WTC11 (cell line): ENCODE results near the gene GRM4. TPM values are rescaled to one million over a fixed set of nuclear protein-coding genes. Genes with fewer than 3 reads are reported as not detected.

Experiments used
- ARID4B ChIP-seq: sonication (generic); formaldehyde crosslinking; IDR thresholded peaks from 2 replicates; pipeline ENCODE4 v1.8.0; 2023; ENCODE audit warnings: missing genetic modification reagents, mild to moderate bottlenecking, borderline replicate concordance
- ETV6 ChIP-seq: sonication (generic); formaldehyde crosslinking; IDR thresholded peaks from 2 replicates; pipeline ENCODE4 v1.8.1; 2022; ENCODE audit warnings: mild to moderate bottlenecking, missing genetic modification reagents
- FOXK1 ChIP-seq: sonication (generic); formaldehyde crosslinking; IDR thresholded peaks from 2 replicates; pipeline ENCODE4 v1.8.0; 2022; ENCODE audit warnings: mild to moderate bottlenecking, moderate library complexity, missing genetic modification reagents
- IRF2 ChIP-seq: sonication (generic); formaldehyde crosslinking; IDR thresholded peaks from 2 replicates; pipeline ENCODE4 v1.8.0; 2022; ENCODE audit warnings: low read depth, missing genetic modification reagents, borderline replicate concordance
- JUN ChIP-seq: sonication (generic); formaldehyde crosslinking; IDR thresholded peaks from 2 replicates; pipeline ENCODE4 v1.8.0; 2023; ENCODE audit warnings: mild to moderate bottlenecking, missing genetic modification reagents
- NR1H2 ChIP-seq: sonication (generic); formaldehyde crosslinking; IDR thresholded peaks from 2 replicates; pipeline ENCODE4 v1.9.0; 2021; ENCODE audit warnings: mild to moderate bottlenecking, moderate library complexity, missing genetic modification reagents
- OVOL2 ChIP-seq: fragments of 250-450 bp; sonication (Bioruptor Pico); IDR thresholded peaks from 2 replicates; pipeline ENCODE4 v1.9.0; 2021; ENCODE audit warnings: mild to moderate bottlenecking, borderline replicate concordance
- SP1 ChIP-seq: sonication (generic); formaldehyde crosslinking; conservative IDR thresholded peaks from 2 replicates; pipeline ENCODE4 v1.8.1; 2022; ENCODE audit warnings: missing genetic modification reagents
- ZNF425 ChIP-seq: fragments of 250-450 bp; sonication (Bioruptor Pico); conservative IDR thresholded peaks from 2 replicates; pipeline ENCODE4 v1.9.0; 2021; ENCODE audit warnings: mild to moderate bottlenecking
- ZNF671 ChIP-seq: fragments of 250-450 bp; sonication (Bioruptor Pico); IDR thresholded peaks from 2 replicates; pipeline ENCODE4 v1.8.0; 2021; ENCODE audit warnings: mild to moderate bottlenecking
- total RNA-seq: library from RNA; stranded (reverse); gene quantifications from 3 replicates; pipeline ENCODE4 v1.2.3, GENCODE V29; 2021
- TF ChIP-seq, protein P1 (sequence below): sonication (generic); formaldehyde crosslinking; IDR thresholded peaks from 2 replicates; pipeline ENCODE4 v1.8.0; 2022; ENCODE audit warnings: missing genetic modification reagents
- TF ChIP-seq, protein P2 (sequence below): sonication (generic); formaldehyde crosslinking; IDR thresholded peaks from 2 replicates; pipeline ENCODE4 v1.8.0; 2022; ENCODE audit warnings: mild to moderate bottlenecking, missing genetic modification reagents
- TF ChIP-seq, protein P3 (sequence below): sonication (generic); formaldehyde crosslinking; IDR thresholded peaks from 2 replicates; pipeline ENCODE4 v1.8.1; 2023; ENCODE audit warnings: mild to moderate bottlenecking, missing genetic modification reagents, moderate library complexity
- TF ChIP-seq, protein P4 (sequence below): fragments of 250-450 bp; sonication (Bioruptor Pico); IDR thresholded peaks from 2 replicates; pipeline ENCODE4 v1.9.0; 2021; ENCODE audit warnings: moderate library complexity, mild to moderate bottlenecking, inconsistent platforms, borderline replicate concordance

GRM4 gene
- total RNA-seq, 1 experiment from 2014 or later: 34.5 TPM

DNA sequence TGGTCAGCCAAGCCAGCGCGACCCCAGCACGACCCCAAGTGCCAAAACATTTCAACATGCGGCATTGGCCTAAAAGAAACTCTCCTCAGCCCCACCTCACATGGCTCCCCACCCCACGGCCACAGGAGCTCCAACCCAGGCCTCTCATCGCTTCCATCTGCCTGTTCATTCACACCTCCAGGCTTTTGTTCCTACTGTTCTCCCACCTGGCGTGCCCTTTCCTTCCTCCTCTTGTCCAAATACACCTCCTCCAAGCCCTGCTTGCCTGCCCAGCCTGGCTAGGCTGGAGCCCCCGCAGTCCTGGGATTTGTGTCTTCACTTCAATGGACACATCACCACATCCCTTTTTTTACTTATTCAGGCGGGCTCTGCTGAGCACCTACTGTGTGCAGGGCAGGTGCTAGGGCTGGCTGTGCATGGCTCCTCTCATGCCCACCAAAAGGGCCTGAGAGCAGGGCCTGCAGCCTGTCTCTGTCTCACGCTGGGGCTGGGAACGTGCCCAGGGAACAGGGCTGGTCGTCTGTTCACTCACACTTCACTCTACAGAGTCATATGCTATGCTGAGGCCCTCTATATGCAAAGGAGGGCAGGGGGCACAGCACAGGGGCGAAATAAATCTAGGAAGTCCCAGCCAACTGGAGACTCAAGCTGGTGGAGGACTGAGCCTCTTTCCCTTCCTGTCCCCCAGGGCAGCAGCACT, 61.1 kb downstream of the GRM4 start (continued):
- TF ChIP-seq, protein P1, sequence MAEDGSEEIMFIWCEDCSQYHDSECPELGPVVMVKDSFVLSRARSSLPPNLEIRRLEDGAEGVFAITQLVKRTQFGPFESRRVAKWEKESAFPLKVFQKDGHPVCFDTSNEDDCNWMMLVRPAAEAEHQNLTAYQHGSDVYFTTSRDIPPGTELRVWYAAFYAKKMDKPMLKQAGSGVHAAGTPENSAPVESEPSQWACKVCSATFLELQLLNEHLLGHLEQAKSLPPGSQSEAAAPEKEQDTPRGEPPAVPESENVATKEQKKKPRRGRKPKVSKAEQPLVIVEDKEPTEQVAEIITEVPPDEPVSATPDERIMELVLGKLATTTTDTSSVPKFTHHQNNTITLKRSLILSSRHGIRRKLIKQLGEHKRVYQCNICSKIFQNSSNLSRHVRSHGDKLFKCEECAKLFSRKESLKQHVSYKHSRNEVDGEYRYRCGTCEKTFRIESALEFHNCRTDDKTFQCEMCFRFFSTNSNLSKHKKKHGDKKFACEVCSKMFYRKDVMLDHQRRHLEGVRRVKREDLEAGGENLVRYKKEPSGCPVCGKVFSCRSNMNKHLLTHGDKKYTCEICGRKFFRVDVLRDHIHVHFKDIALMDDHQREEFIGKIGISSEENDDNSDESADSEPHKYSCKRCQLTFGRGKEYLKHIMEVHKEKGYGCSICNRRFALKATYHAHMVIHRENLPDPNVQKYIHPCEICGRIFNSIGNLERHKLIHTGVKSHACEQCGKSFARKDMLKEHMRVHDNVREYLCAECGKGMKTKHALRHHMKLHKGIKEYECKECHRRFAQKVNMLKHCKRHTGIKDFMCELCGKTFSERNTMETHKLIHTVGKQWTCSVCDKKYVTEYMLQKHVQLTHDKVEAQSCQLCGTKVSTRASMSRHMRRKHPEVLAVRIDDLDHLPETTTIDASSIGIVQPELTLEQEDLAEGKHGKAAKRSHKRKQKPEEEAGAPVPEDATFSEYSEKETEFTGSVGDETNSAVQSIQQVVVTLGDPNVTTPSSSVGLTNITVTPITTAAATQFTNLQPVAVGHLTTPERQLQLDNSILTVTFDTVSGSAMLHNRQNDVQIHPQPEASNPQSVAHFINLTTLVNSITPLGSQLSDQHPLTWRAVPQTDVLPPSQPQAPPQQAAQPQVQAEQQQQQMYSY: no peak
- no peak for TF ChIP-seq NR1H2 (CRISPR knock-in tag)
- no peak for TF ChIP-seq FOXK1 (CRISPR knock-in tag)
- TF ChIP-seq ZNF671 (CRISPR knock-in tag): no peak
- no peak for TF ChIP-seq OVOL2 (CRISPR knock-in tag)
- no peak for TF ChIP-seq ZNF425 (CRISPR knock-in tag)
- TF ChIP-seq, protein P2, sequence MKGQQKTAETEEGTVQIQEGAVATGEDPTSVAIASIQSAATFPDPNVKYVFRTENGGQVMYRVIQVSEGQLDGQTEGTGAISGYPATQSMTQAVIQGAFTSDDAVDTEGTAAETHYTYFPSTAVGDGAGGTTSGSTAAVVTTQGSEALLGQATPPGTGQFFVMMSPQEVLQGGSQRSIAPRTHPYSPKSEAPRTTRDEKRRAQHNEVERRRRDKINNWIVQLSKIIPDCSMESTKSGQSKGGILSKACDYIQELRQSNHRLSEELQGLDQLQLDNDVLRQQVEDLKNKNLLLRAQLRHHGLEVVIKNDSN (CRISPR knock-in tag): no peak
- TF ChIP-seq, protein P3, sequence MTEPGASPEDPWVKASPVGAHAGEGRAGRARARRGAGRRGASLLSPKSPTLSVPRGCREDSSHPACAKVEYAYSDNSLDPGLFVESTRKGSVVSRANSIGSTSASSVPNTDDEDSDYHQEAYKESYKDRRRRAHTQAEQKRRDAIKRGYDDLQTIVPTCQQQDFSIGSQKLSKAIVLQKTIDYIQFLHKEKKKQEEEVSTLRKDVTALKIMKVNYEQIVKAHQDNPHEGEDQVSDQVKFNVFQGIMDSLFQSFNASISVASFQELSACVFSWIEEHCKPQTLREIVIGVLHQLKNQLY: no peak
- TF ChIP-seq, protein P4, sequence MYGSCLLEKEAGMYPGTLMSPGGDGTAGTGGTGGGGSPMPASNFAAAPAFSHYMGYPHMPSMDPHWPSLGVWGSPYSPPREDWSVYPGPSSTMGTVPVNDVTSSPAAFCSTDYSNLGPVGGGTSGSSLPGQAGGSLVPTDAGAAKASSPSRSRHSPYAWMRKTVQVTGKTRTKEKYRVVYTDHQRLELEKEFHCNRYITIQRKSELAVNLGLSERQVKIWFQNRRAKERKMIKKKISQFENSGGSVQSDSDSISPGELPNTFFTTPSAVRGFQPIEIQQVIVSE (CRISPR knock-in tag): no peak
- TF ChIP-seq SP1 (CRISPR knock-in tag): no peak
- no peak for TF ChIP-seq IRF2 (CRISPR knock-in tag)
- TF ChIP-seq ARID4B: no peak
- TF ChIP-seq JUN (CRISPR knock-in tag): no peak
- TF ChIP-seq ETV6 (CRISPR knock-in tag): no peak
